IMR-90 (cell line): ENCODE measurements around the gene DSCAM. TPM values are rescaled to one million over a fixed set of nuclear protein-coding genes. Genes with fewer than 3 reads are reported as not detected.

ENCODE experiments used
- ATAC-seq: fragments of 200-7000 bp; cut with Tn5 transposase; 2 replicates; pipeline ENCODE4 v1.9.1; 2020; ENCODE audit warnings: low read depth, mild to moderate bottlenecking, moderate library complexity
- BruUV-seq: library from RNA; stranded (reverse); fragments of 400-500 nt; replicated peaks from 2 replicates; lab custom pipeline; 2021; lab: Mats Ljungman, UMichigan
- CTCF ChIA-PET: fragments of 300-600 bp; formaldehyde crosslinking; extraction: SDS; loops from one replicate; lab custom pipeline; 2021; ENCODE audit warnings: antibody characterized with exemption; lab: Yijun Ruan, JAX
- POLR2A ChIA-PET: fragments of 300-600 bp; sonication (Branson Sonifier 250); formaldehyde crosslinking; loops from one replicate; lab custom pipeline; 2022; ENCODE audit warnings: antibody characterized with exemption; ENCODE audit not compliant: unreplicated experiment; lab: Charles Lee
- DNase-seq: peaks from one replicate; pipeline ENCODE4 v3.0.0; 2013
- H2AFZ ChIP-seq: replicated peaks from 2 replicates; pipeline ENCODE3; 2013; ENCODE audit warnings: low read length, mild to moderate bottlenecking; ENCODE audit not compliant: poor library complexity
- H2AK5ac ChIP-seq: 2 replicates; pipeline ENCODE4 v1.6.1; 2013; ENCODE audit warnings: low read depth, low read length, inconsistent platforms
- H2AK9ac ChIP-seq: replicated peaks from 2 replicates; pipeline ENCODE3; 2013; ENCODE audit warnings: mild to moderate bottlenecking, low read depth, low read length, moderate library complexity; ENCODE audit not compliant: poor library complexity
- H2BK120ac ChIP-seq: 2 replicates; pipeline ENCODE4 v1.6.1; 2013; ENCODE audit warnings: low read depth, low read length, inconsistent platforms
- H2BK15ac ChIP-seq: 3 replicates; pipeline ENCODE4 v1.6.1; 2013; ENCODE audit warnings: low read depth, low read length, inconsistent platforms
- H2BK20ac ChIP-seq: 2 replicates; pipeline ENCODE4 v1.6.1; 2013; ENCODE audit warnings: low read depth, mild to moderate bottlenecking, inconsistent platforms, low read length, moderate library complexity
- H2BK5ac ChIP-seq: 2 replicates; pipeline ENCODE4 v1.6.1; 2013; ENCODE audit warnings: mild to moderate bottlenecking, low read depth, low read length, inconsistent platforms; ENCODE audit not compliant: poor library complexity, severe bottlenecking
- H3K14ac ChIP-seq: replicated peaks from 2 replicates; pipeline ENCODE4 v1.6.1; 2013; ENCODE audit warnings: low read depth, low read length, inconsistent platforms
- H3K18ac ChIP-seq: 2 replicates; pipeline ENCODE4 v1.6.1; 2013; ENCODE audit warnings: low read depth, low read length, control low read depth
- H3K23ac ChIP-seq: 2 replicates; pipeline ENCODE4 v1.6.1; 2013; ENCODE audit warnings: low read depth, low read length, inconsistent platforms
- H3K27ac ChIP-seq: 2 replicates; pipeline ENCODE4 v1.5.1; 2013; ENCODE audit warnings: mild to moderate bottlenecking, control low read depth, low read length; ENCODE audit not compliant: insufficient read depth
- H3K27me3 ChIP-seq: 2 replicates; pipeline ENCODE4 v1.6.1; 2013; ENCODE audit warnings: low read length; ENCODE audit not compliant: control insufficient read depth, insufficient read depth
- H3K36me3 ChIP-seq: 2 replicates; pipeline ENCODE4 v1.6.1; 2013; ENCODE audit warnings: low read length, mixed read lengths; ENCODE audit not compliant: control insufficient read depth, insufficient read depth
- H3K4ac ChIP-seq: 2 replicates; pipeline ENCODE4 v1.6.1; 2013; ENCODE audit warnings: low read depth, low read length, inconsistent platforms
- H3K4me1 ChIP-seq: 2 replicates; pipeline ENCODE4 v1.6.1; 2013; ENCODE audit warnings: low read length, mixed read lengths; ENCODE audit not compliant: control insufficient read depth, insufficient read depth
- H3K4me2 ChIP-seq: 2 replicates; pipeline ENCODE4 v1.6.1; 2013; ENCODE audit warnings: low read depth, mild to moderate bottlenecking, control low read depth, low read length, moderate library complexity
- H3K4me3 ChIP-seq: 2 replicates; pipeline ENCODE4 v1.5.1; 2013; ENCODE audit warnings: low read depth, mild to moderate bottlenecking, control low read depth, low read length, moderate library complexity; ENCODE audit not compliant: insufficient read depth
- H3K56ac ChIP-seq: 2 replicates; pipeline ENCODE4 v1.6.1; 2013; ENCODE audit warnings: low read length, inconsistent platforms; ENCODE audit not compliant: insufficient read depth; ENCODE audit errors: extremely low read depth
- H3K79me1 ChIP-seq, 2 experiments: 2 replicates each; pipeline ENCODE4 v1.6.1; 2013; ENCODE audit warnings: low read length in 2 of 2, inconsistent platforms in 1 of 2, low read depth in 1 of 2
- H3K9ac ChIP-seq: 2 replicates; pipeline ENCODE4 v1.6.1; 2013; ENCODE audit warnings: low read depth, low read length, control low read depth
- H3K9me1 ChIP-seq: 2 replicates; pipeline ENCODE4 v1.6.1; 2013; ENCODE audit warnings: low read length, inconsistent platforms; ENCODE audit not compliant: insufficient read depth
- H3K9me3 ChIP-seq: 2 replicates; pipeline ENCODE4 v1.6.1; 2013; ENCODE audit warnings: low read length; ENCODE audit not compliant: control insufficient read depth, insufficient read depth
- H4K20me1 ChIP-seq: 2 replicates; pipeline ENCODE4 v1.6.1; 2013; ENCODE audit warnings: low read length, inconsistent platforms; ENCODE audit not compliant: insufficient read depth
- H4K5ac ChIP-seq: 2 replicates; pipeline ENCODE4 v1.6.1; 2013; ENCODE audit warnings: mild to moderate bottlenecking, low read depth, low read length, control low read depth
- H4K8ac ChIP-seq, 2 experiments: 2 replicates each; pipeline ENCODE4 v1.6.1; 2013; ENCODE audit warnings: low read depth in 2 of 2, low read length in 2 of 2, control low read depth in 1 of 2, inconsistent platforms in 1 of 2
- H4K91ac ChIP-seq: 2 replicates; pipeline ENCODE4 v1.6.1; 2013; ENCODE audit warnings: low read depth, low read length, inconsistent platforms; ENCODE audit not compliant: insufficient read depth
- NFE2L2 ChIP-seq: fragments of 150-350 bp; IDR thresholded peaks from 2 replicates; pipeline ENCODE4 v1.6.1; 2016; ENCODE audit warnings: low read depth, mild to moderate bottlenecking, low read length
- WGBS, 2 experiments: methylation state at CpG; one replicate each; pipeline versions ENCODE4 v1.1.5 to v1.1.7; 2013; ENCODE audit warnings: missing lambda C conversion rate in 2 of 2; ENCODE audit not compliant: insufficient read length in 1 of 2; ENCODE audit errors: extremely low coverage in 2 of 2; 5-methylcytosine and 5-hydroxymethylcytosine counted together
- dilution Hi-C: fragments of 300-500 bp; cut with HindIII; formaldehyde crosslinking; loops from one replicate; pipeline ENCODE4 v1.14.3; 2018; ENCODE audit warnings: low sequenced_read_pairs; ENCODE audit not compliant: unreplicated experiment
- in situ Hi-C: fragments of 300-500 bp; cut with MboI; formaldehyde crosslinking; loops from 3 replicates; pipeline ENCODE4 v1.14.3; 2019; ENCODE audit warnings: low sequenced_read_pairs, inconsistent platforms, mixed read lengths
- intact Hi-C: fragments of 100-400 bp; cut with micrococcal nuclease; formaldehyde crosslinking; loops from 2 replicates; pipeline ENCODE4 v1.10.0; 2022
- polyA plus RNA-seq, 3 experiments: library from polyadenylated mRNA; depleted of rRNA; stranded (reverse); fragments of >200 nt; gene quantifications; 2 replicates each; pipeline ENCODE4 v1.2.3, GENCODE V29; 2012; ENCODE audit warnings: low replicate concordance in 1 of 3
- total RNA-seq: library from RNA; depleted of rRNA; stranded (reverse); fragments of >200 nt; gene quantifications from 2 replicates; pipeline ENCODE4 v1.2.3, GENCODE V29; 2012

Gene DSCAM
- total and polyA plus RNA-seq, 2 of the 4 experiments (the other 2 are of a cell fraction) = under 0.01 to 0.02 TPM

DNA sequence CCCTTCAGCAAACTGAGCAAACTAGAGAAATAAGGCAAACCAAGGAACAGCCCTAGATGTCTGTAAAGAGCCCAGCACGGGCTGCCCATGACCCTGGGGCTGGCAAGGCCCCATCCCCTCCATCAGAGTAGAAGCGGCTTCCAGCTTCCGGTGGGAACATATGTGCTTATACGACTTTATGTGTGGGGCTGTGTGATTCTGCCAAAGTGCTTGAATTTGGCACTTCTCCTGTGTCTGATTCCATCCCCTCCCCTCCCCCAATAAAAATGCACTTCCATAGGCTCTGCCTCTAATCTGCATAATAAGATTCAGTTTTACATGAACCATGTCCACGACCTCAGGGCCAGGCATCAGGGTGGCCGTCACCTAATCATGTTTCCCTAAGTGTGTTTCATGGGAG is 236.6 kb downstream of the DSCAM start:
- Histone ChIP-seq H2BK5ac (no peak overlapping the region), H3K27me3 (no peaks in the 10 kb centered on the region), H3K27ac (no peak overlapping the region), H3K14ac (no peak overlapping the region), H2BK20ac (no peak overlapping the region), H2BK15ac (no peak overlapping the region), H2AK5ac (no peak overlapping the region), H2AK9ac (no peak overlapping the region), H3K4me1 (no peaks in the 10 kb centered on the region), H4K5ac (no peak overlapping the region), H3K9me1 (no peaks in the 10 kb centered on the region), H3K9ac (no peak overlapping the region), H4K20me1 (no peaks in the 10 kb centered on the region), H3K4me3 (no peak overlapping the region), H4K8ac (no peak overlapping the region), H3K23ac (no peak overlapping the region), H3K9me3 (peaks cover 13% of the 10 kb centered on the region), H3K4me2 (no peak overlapping the region), H3K79me1 (no peaks in the 10 kb centered on the region), H3K36me3 (no peaks in the 10 kb centered on the region), H3K4ac (no peak overlapping the region), H2BK120ac (no peak overlapping the region), H2AFZ (no peak overlapping the region), H4K91ac (no peak overlapping the region), H3K56ac (no peak overlapping the region), H3K18ac (no peak overlapping the region)
- dilution Hi-C loops (no loop called here), intact Hi-C loops (no loop called here), in situ Hi-C loops (no loop called here)
- TF ChIP-seq NFE2L2 = no peak
- ChIA-PET CTCF (no interaction called here), POLR2A (no interaction called here)
- DNase-seq (no peak), ATAC-seq (no peak)
- no CpG with 5 or more reads among the region's 6 CpGs for WGBS, 2 experiments
- BruUV-seq = no TSS peak
